Testis (tissue), 3 donors: ENCODE data around the gene RAB8A. TPM values are rescaled to one million over a fixed set of nuclear protein-coding genes. Genes with fewer than 3 reads are reported as not detected.

Experiments
- DNase-seq: peaks from one replicate; pipeline ENCODE4 v3.0.0-alpha.2; 2019
- H3K27ac ChIP-seq, 2 donors: fragments of 200-600 bp; sonication (generic); one replicate each; pipeline ENCODE4 v1.5.1; 2019
- H3K27me3 ChIP-seq: fragments of 200-600 bp; sonication (generic); one replicate; pipeline ENCODE4 v1.5.1; 2019
- H3K36me3 ChIP-seq: fragments of 200-600 bp; sonication (generic); one replicate; pipeline ENCODE4 v1.5.1; 2017; ENCODE audit warnings: low read depth; ENCODE audit errors: missing control alignments
- H3K4me1 ChIP-seq: fragments of 200-600 bp; sonication (generic); one replicate; pipeline ENCODE4 v1.5.1; 2019
- H3K4me3 ChIP-seq, 2 donors: fragments of 200-600 bp; sonication (generic); one replicate each; pipeline ENCODE4 v1.5.1; 2017 to 2019
- H3K9me3 ChIP-seq: fragments of 200-600 bp; sonication (generic); one replicate; pipeline ENCODE4 v1.5.1; 2017
- CTCF ChIP-seq, 3 experiments: fragments of 450-650 bp in 2 of 3; fragments of 200-600 bp in 1 of 3; sonication (generic) in 1 of 3; IDR thresholded peaks; one replicate each; pipeline ENCODE4 v1.5.1; 2016 to 2019; ENCODE audit warnings: antibody characterized with exemption in 3 of 3, mild to moderate bottlenecking in 2 of 3, moderate library complexity in 1 of 3
- POLR2A ChIP-seq: fragments of 450-650 bp; IDR thresholded peaks from one replicate; pipeline ENCODE4 v1.6.1; 2017; ENCODE audit warnings: antibody characterized with exemption, mild to moderate bottlenecking, moderate library complexity
- WGBS, 2 donors: methylation state at CpG; one replicate each; pipeline ENCODE4 v1.1.5; 2018; 5-methylcytosine and 5-hydroxymethylcytosine counted together
- intact Hi-C: fragments of 100-400 bp; cut with DNase I; formaldehyde crosslinking; loops from one replicate; pipeline ENCODE4 v1.15.1; 2023; ENCODE audit warnings: low total_unique reads
- polyA plus RNA-seq: library from polyadenylated mRNA; stranded (reverse); fragments of 350-450 nt; fragmentation: Illumina TruSeq; extraction: RNeasy Lipid Tissue Mini Kit (QIAGEN cat#74804); gene quantifications from one replicate; pipeline ENCODE4 v1.2.3, GENCODE V29; 2014; ENCODE audit warnings: low read depth, low replicate concordance; ENCODE audit not compliant: insufficient read depth
- total RNA-seq, 2 donors: library from RNA; depleted of rRNA; stranded (reverse); fragments of >200 nt; gene quantifications; one replicate each; pipeline ENCODE4 v1.2.3, GENCODE V29; 2016

The RAB8A gene
- total and polyA plus RNA-seq, 3 donors from 2014 or later = 45.9 to 69.0 (median 63.3) TPM

GRCh38 chr19:16111909-16112752 lies 442 bp downstream of the RAB8A start:
- TF ChIP-seq CTCF (IDR thresholded peaks at IDR 0.05) = no peak
- no peak for TF ChIP-seq POLR2A
- Histone ChIP-seq H3K4me3 (peak overlapping the region; percentile 71 to 96), H3K27me3 (no peaks in the 10 kb centered on the region), H3K9me3 (no peaks in the 10 kb centered on the region), H3K27ac (peak overlapping the region; percentile 85 to 97), H3K4me1 (peaks cover 16% of the 10 kb centered on the region), H3K36me3 (no peaks in the 10 kb centered on the region)
- WGBS, 2 donors = 1 to 3% methylated on average over 19 to 37 of the region's 37 CpGs
- no peak for DNase-seq
- intact Hi-C loops = loop anchor here (10.0 kb wide), 2 partner anchors 47 to 73 kb away; partner anchors contain the start of gene FAM32A

- DNase-seq = no peak
- H3K4me1 ChIP-seq = peaks cover 16% of the 10 kb centered on the region
- H3K36me3 ChIP-seq = no peaks in the 10 kb centered on the region
- H3K27ac ChIP-seq = peak overlapping the region in 1 of 2 donors; percentile 8
- H3K9me3 ChIP-seq = no peaks in the 10 kb centered on the region
- no peaks in the 10 kb centered on the region for H3K27me3 ChIP-seq
- TF ChIP-seq POLR2A (no peak), CTCF (IDR thresholded peaks at IDR 0.05) (no peak)
- H3K4me3 ChIP-seq = no peak overlapping the region
- 5 to 10% methylated on average over 2 of the region's 2 CpGs for WGBS, 2 donors
- intact Hi-C loops = loop anchor here (10.0 kb wide), 2 partner anchors 48 to 72 kb away; partner anchors contain the start of gene FAM32A
Measured at GRCh38 chr19:16112778-16113177, 1.1 kb downstream of the RAB8A start.

GRCh38 chr19:16113727-16114126 lies 2.0 kb downstream of the RAB8A start:
- intact Hi-C loops = loop anchor here (10.0 kb wide), 2 partner anchors 49 to 71 kb away; partner anchors contain the start of gene FAM32A
- Histone ChIP-seq H3K27me3 (no peaks in the 10 kb centered on the region), H3K36me3 (no peaks in the 10 kb centered on the region), H3K4me1 (peaks cover 16% of the 10 kb centered on the region), H3K9me3 (no peaks in the 10 kb centered on the region), H3K27ac (no peak overlapping the region), H3K4me3 (no peak overlapping the region)
- DNase-seq = no peak
- TF ChIP-seq POLR2A = no peak
- no peak for TF ChIP-seq CTCF (IDR thresholded peaks at IDR 0.05)
- 83 to 88% methylated on average over 3 of the region's 3 CpGs for WGBS, 2 donors

- no peaks in the 10 kb centered on the region for H3K9me3 ChIP-seq
- H3K4me3 ChIP-seq = no peak overlapping the region
- intact Hi-C loops = loop anchor here (10.0 kb wide), 2 partner anchors 51 to 69 kb away; partner anchors contain the start of gene FAM32A
- no peak for DNase-seq
- H3K36me3 ChIP-seq = no peaks in the 10 kb centered on the region
- no peak overlapping the region for H3K27ac ChIP-seq
- WGBS, 2 donors = 89 to 96% methylated on average over 9 of the region's 9 CpGs
- TF ChIP-seq POLR2A = no peak
- TF ChIP-seq CTCF (IDR thresholded peaks at IDR 0.05) = no peak
- no peaks in the 10 kb centered on the region for H3K27me3 ChIP-seq
- peaks cover 16% of the 10 kb centered on the region for H3K4me1 ChIP-seq
Measured at GRCh38 chr19:16115301-16116039, 3.8 kb downstream of the RAB8A start.
